Fibroblast of pulmonary artery (primary cell): ENCODE results near the gene DNAH1.

Experiments
- DNase-seq: peaks from one replicate; pipeline ENCODE4 v3.0.0-alpha.2; 2010; ENCODE audit warnings: low read depth
- H3K4me3 ChIP-seq: replicated peaks from 2 replicates; pipeline ENCODE4 v1.5.1; 2011; ENCODE audit warnings: low read depth, mild to moderate bottlenecking, control low read depth, low read length, moderate library complexity
- CTCF ChIP-seq: IDR thresholded peaks from 2 replicates; pipeline ENCODE4 v1.5.1; 2011; ENCODE audit warnings: mild to moderate bottlenecking, control low read depth, low read length, inconsistent platforms; ENCODE audit errors: missing control alignments

The DNAH1 gene

GRCh38 chr3:52403955-52404354 lies 87.8 kb downstream of the DNAH1 start:
- no peak overlapping the region for H3K4me3 ChIP-seq
- no peak for TF ChIP-seq CTCF
- no peak for DNase-seq

GRCh38 chr3:52404391-52404790 lies 88.3 kb downstream of the DNAH1 start:
- no peak overlapping the region for H3K4me3 ChIP-seq
- DNase-seq: no peak
- no peak for TF ChIP-seq CTCF

GRCh38 chr3:52405066-52405465 lies 88.9 kb downstream of the DNAH1 start:
- H3K4me3 ChIP-seq: no peak overlapping the region
- no peak for TF ChIP-seq CTCF
- no peak for DNase-seq

- H3K4me3 ChIP-seq: no peak overlapping the region
- DNase-seq: no peak
- no peak for TF ChIP-seq CTCF
Measured at GRCh38 chr3:52405601-52406110, 89.5 kb downstream of the DNAH1 start.

GRCh38 chr3:52406231-52406661 lies 90.1 kb downstream of the DNAH1 start:
- H3K4me3 ChIP-seq: no peak overlapping the region
- no peak for DNase-seq
- TF ChIP-seq CTCF: no peak

GRCh38 chr3:52406791-52407510 lies 90.8 kb downstream of the DNAH1 start:
- DNase-seq: no peak
- H3K4me3 ChIP-seq: no peak overlapping the region
- no peak for TF ChIP-seq CTCF

- no peak overlapping the region for H3K4me3 ChIP-seq
- TF ChIP-seq CTCF: no peak
- DNase-seq: no peak
Measured at GRCh38 chr3:52407779-52408178, 91.7 kb downstream of the DNAH1 start.
